DOHH2 (cell line): ENCODE results near the gene FCER1G.

ENCODE experiments used
- H3F3A ChIP-seq: fragments of 200-600 bp; sonication (generic), shearing (Covaris generic); 2 replicates; pipeline ENCODE4 v1.6.0; 2016; ENCODE audit warnings: antibody characterized with exemption, mild to moderate bottlenecking; ENCODE audit not compliant: control insufficient read depth, insufficient read depth
- H3K27ac ChIP-seq: fragments of 200-600 bp; sonication (generic); 2 replicates; pipeline ENCODE4 v1.5.1; 2014; ENCODE audit warnings: low read depth, mild to moderate bottlenecking, low read length, moderate library complexity
- H3K27me3 ChIP-seq: fragments of 200-600 bp; sonication (generic); 2 replicates; pipeline ENCODE4 v1.6.1; 2014; ENCODE audit warnings: mild to moderate bottlenecking, low read length, mixed read lengths; ENCODE audit not compliant: control insufficient read depth
- H3K36me3 ChIP-seq: fragments of 200-600 bp; sonication (generic); 2 replicates; pipeline ENCODE4 v1.6.1; 2014; ENCODE audit warnings: mild to moderate bottlenecking, low read length, moderate library complexity, mixed read lengths; ENCODE audit not compliant: control insufficient read depth
- H3K4me1 ChIP-seq: fragments of 200-600 bp; sonication (generic); 2 replicates; pipeline ENCODE4 v1.6.1; 2014; ENCODE audit warnings: mild to moderate bottlenecking, low read length, mixed read lengths; ENCODE audit not compliant: control insufficient read depth
- H3K4me2 ChIP-seq: fragments of 200-600 bp; sonication (generic); 2 replicates; pipeline ENCODE4 v1.6.0; 2014; ENCODE audit warnings: mild to moderate bottlenecking, low read length, moderate library complexity
- H3K4me3 ChIP-seq: fragments of 200-600 bp; sonication (generic); 2 replicates; pipeline ENCODE4 v1.5.1; 2014; ENCODE audit warnings: mild to moderate bottlenecking, low read length, mixed read lengths
- H3K79me2 ChIP-seq: fragments of 200-600 bp; sonication (generic); 2 replicates; pipeline ENCODE4 v1.6.1; 2014; ENCODE audit warnings: mild to moderate bottlenecking, low read length, mixed read lengths; ENCODE audit not compliant: control insufficient read depth
- H3K9me2 ChIP-seq: fragments of 200-600 bp; sonication (generic); replicated peaks from 2 replicates; pipeline ENCODE4 v1.6.1; 2014; ENCODE audit warnings: mild to moderate bottlenecking, low read length, mixed read lengths; ENCODE audit not compliant: control insufficient read depth
- H3K9me3 ChIP-seq: fragments of 200-600 bp; sonication (generic); 2 replicates; pipeline ENCODE4 v1.6.1; 2014; ENCODE audit warnings: antibody characterized with exemption, low read length, mixed read lengths; ENCODE audit not compliant: control insufficient read depth, insufficient read depth
- H4K20me1 ChIP-seq: fragments of 200-600 bp; sonication (generic); 2 replicates; pipeline ENCODE4 v1.6.0; 2014; ENCODE audit warnings: low read depth, mild to moderate bottlenecking, antibody characterized with exemption, low read length, moderate library complexity; ENCODE audit not compliant: control insufficient read depth, insufficient read depth
- EZH2phosphoT487 ChIP-seq: fragments of 200-600 bp; sonication (generic); IDR thresholded peaks from 2 replicates; pipeline ENCODE4 v1.6.1; 2017; ENCODE audit warnings: borderline replicate concordance, mild to moderate bottlenecking, antibody characterized with exemption, low read length, moderate library complexity, mixed read lengths
- TF ChIP-seq, protein P1 (sequence below): fragments of 200-600 bp; sonication (generic); IDR thresholded peaks from one replicate; pipeline ENCODE4 v1.5.1; 2014; ENCODE audit warnings: antibody characterized with exemption, mild to moderate bottlenecking, low read depth, low read length; ENCODE audit not compliant: poor library complexity, severe bottlenecking

Gene FCER1G

DNA sequence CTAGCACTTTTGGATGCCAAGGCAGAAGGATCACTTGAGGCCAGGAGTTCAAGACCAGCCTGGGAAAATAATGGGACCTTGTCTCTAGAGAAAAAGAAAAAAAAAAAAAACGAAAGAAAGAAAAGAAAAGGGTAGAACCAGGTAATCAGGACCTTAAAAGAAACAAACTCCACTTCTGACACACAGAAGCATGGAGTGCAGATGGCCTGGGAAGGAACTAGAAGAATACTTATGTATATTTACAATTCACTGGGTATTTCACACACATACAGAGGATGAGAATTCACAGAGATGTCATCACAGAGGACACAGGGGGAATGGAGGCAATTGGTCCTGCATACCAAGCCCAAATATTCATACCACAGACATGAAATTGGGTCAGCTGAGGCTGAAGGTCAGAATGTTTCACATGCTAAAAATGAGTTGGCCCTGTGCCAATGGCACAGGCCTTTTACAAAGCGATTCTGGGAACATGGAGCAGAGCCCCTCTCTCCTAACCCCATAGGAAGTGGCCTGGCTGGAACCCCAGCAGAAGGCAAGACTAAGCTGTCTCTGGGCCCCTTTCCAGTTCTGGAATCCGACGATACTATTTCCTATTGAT lies 42.2 kb upstream of the FCER1G start:
- Histone ChIP-seq H3K36me3 (peaks cover 62% of the 10 kb centered on the region), H3K9me2 (no peaks in the 10 kb centered on the region), H4K20me1 (no peaks in the 10 kb centered on the region), H3K27ac (no peak overlapping the region), H3K4me1 (peaks cover 18% of the 10 kb centered on the region), H3K4me3 (no peak overlapping the region), H3K79me2 (peaks cover 16% of the 10 kb centered on the region), H3K9me3 (no peaks in the 10 kb centered on the region), H3K4me2 (no peak overlapping the region), H3F3A (no peaks in the 10 kb centered on the region), H3K27me3 (no peaks in the 10 kb centered on the region)
- TF ChIP-seq, protein P1, sequence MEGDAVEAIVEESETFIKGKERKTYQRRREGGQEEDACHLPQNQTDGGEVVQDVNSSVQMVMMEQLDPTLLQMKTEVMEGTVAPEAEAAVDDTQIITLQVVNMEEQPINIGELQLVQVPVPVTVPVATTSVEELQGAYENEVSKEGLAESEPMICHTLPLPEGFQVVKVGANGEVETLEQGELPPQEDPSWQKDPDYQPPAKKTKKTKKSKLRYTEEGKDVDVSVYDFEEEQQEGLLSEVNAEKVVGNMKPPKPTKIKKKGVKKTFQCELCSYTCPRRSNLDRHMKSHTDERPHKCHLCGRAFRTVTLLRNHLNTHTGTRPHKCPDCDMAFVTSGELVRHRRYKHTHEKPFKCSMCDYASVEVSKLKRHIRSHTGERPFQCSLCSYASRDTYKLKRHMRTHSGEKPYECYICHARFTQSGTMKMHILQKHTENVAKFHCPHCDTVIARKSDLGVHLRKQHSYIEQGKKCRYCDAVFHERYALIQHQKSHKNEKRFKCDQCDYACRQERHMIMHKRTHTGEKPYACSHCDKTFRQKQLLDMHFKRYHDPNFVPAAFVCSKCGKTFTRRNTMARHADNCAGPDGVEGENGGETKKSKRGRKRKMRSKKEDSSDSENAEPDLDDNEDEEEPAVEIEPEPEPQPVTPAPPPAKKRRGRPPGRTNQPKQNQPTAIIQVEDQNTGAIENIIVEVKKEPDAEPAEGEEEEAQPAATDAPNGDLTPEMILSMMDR = no peak
- TF ChIP-seq EZH2phosphoT487 = no peak

DNA sequence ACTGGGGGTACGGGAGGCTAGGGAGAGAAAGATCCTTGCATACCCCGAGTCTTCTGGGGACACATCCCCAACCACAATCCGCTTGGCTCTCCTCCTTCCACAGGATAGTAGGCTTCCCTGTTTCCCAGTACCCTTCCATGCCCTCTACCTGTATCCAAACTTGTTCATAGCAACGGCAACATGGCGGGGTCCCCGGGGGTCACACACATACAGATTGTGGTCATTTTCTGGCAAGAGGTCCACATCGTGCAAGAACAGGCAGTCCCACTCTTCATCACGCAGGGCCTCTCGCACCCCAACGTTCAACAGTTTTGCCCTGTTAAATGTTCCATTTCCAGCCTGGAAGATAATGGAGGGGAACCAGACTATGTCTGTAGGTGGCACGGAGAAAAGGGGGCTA lies 41.4 kb upstream of the FCER1G start:
- H3K9me3 ChIP-seq = no peaks in the 10 kb centered on the region
- TF ChIP-seq EZH2phosphoT487 = no peak
- peaks cover 62% of the 10 kb centered on the region for H3K36me3 ChIP-seq
- no peaks in the 10 kb centered on the region for H3K9me2 ChIP-seq
- peaks cover 16% of the 10 kb centered on the region for H3K79me2 ChIP-seq
- no peaks in the 10 kb centered on the region for H4K20me1 ChIP-seq
- H3K27me3 ChIP-seq = no peaks in the 10 kb centered on the region
- peaks cover 24% of the 10 kb centered on the region for H3K4me1 ChIP-seq
- H3K4me2 ChIP-seq = no peak overlapping the region
- 0 out of 2 replicates have a peak, but pooled peaks cover 2% of the 10 kb centered on the region for H3F3A ChIP-seq
- H3K4me3 ChIP-seq = no peak overlapping the region
- no peak overlapping the region for H3K27ac ChIP-seq

GRCh38 chr1:161174911-161175310 lies 40.2 kb upstream of the FCER1G start:
- Histone ChIP-seq H3K27ac (no peak overlapping the region), H3K36me3 (peaks cover 52% of the 10 kb centered on the region), H3K4me1 (peaks cover 24% of the 10 kb centered on the region), H3K4me2 (no peak overlapping the region), H3K9me2 (no peaks in the 10 kb centered on the region), H4K20me1 (no peaks in the 10 kb centered on the region), H3K4me3 (no peak overlapping the region), H3K79me2 (peaks cover 16% of the 10 kb centered on the region), H3K9me3 (no peaks in the 10 kb centered on the region), H3K27me3 (no peaks in the 10 kb centered on the region), H3F3A (0 out of 2 replicates have a peak, but pooled peaks cover 2% of the 10 kb centered on the region)
- TF ChIP-seq, protein P1 = no peak
- TF ChIP-seq EZH2phosphoT487 = no peak

- Histone ChIP-seq H3K27me3 (no peaks in the 10 kb centered on the region), H3K4me3 (peak overlapping the region; percentile 99), H3F3A (0 out of 2 replicates have a peak, but pooled peaks cover 2% of the 10 kb centered on the region), H3K36me3 (peaks cover 45% of the 10 kb centered on the region), H3K4me1 (peaks cover 24% of the 10 kb centered on the region), H3K4me2 (peak overlapping the region; percentile 94), H3K9me3 (no peaks in the 10 kb centered on the region), H3K27ac (no peak overlapping the region), H3K79me2 (peaks cover 16% of the 10 kb centered on the region), H4K20me1 (no peaks in the 10 kb centered on the region), H3K9me2 (no peaks in the 10 kb centered on the region)
- TF ChIP-seq EZH2phosphoT487 = no peak
- TF ChIP-seq, protein P1 = no peak
Measured at GRCh38 chr1:161175771-161176453, 39.2 kb upstream of the FCER1G start.
